ENCODE results near the gene HDAC9. TPM values are rescaled to one million over a fixed set of nuclear protein-coding genes. Genes with fewer than 3 reads are reported as not detected.
A peak's percentile ranks its signal among the peaks of the same experiment; 100 is the strongest.

Gene HDAC9
- total RNA-seq, 1 experiment from 2014 or later: 7.7 TPM

DNA sequence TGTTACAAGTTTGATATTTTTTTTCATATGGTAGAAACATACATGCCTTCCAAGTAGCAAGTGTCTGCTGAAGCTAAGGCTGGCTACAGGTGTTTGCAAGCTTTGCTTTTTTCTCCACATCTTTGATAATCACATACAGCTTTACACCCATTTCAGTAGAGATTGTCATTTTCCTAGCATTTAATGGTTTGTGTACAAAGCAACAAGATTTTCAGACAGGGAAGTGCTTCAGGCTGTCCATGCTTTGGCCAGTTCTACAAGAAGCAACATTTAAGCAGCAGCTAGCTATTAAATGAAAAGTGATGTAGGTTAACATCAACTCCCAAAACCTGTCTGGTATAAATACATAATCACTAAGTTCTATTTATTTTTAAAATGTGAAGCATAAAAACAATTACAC, 2.3 kb downstream of the HDAC9 start:
- Histone ChIP-seq H2AK5ac (ENCODE audit: insufficient read length, low read length) (no peak overlapping the region), H2BK12ac (ENCODE audit: insufficient read length, low read depth, low read length) (no peak overlapping the region), H3K56ac (ENCODE audit: insufficient read length, low read depth, low read length) (no peak overlapping the region), H3K79me2 (ENCODE audit: insufficient read depth, low read length) (no peaks in the 10 kb centered on the region), H4K91ac (ENCODE audit: insufficient read length, low read depth, low read length) (no peak overlapping the region), H4K5ac (ENCODE audit: insufficient read length, low read depth, low read length) (no peak overlapping the region), H3K23me2 (ENCODE audit: insufficient read length, low read depth, low read length, poor library complexity, severe bottlenecking) (peaks cover 8% of the 10 kb centered on the region), H3K14ac (ENCODE audit: insufficient read depth, low read length) (no peak overlapping the region), H4K8ac (replicated peaks; ENCODE audit: insufficient read length, low read depth, low read length) (no peak overlapping the region), H3K4me2 (ENCODE audit: insufficient read depth, insufficient read length, low read length) (no peak overlapping the region), H2BK120ac (ENCODE audit: low read depth, low read length, poor library complexity, severe bottlenecking) (no peak overlapping the region), H3K79me1 (ENCODE audit: insufficient read depth, low read depth, low read length, poor library complexity, severe bottlenecking) (no peaks in the 10 kb centered on the region), H3K23ac (ENCODE audit: insufficient read length, low read depth, low read length) (no peak overlapping the region), H2BK5ac (ENCODE audit: insufficient read length, low read length) (no peak overlapping the region), H2BK20ac (ENCODE audit: low read depth, low read length, poor library complexity, severe bottlenecking) (no peak overlapping the region), H3K9ac (ENCODE audit: extremely low read depth, insufficient read length, low read length) (no peak overlapping the region), H3K18ac (ENCODE audit: insufficient read length, low read depth, low read length) (no peak overlapping the region), H3K4me1 (ENCODE audit: insufficient read depth, low read length) (no peaks in the 10 kb centered on the region), H3K4ac (ENCODE audit: low read depth, low read length) (no peak overlapping the region), H3K9me3 (ENCODE audit: control insufficient read depth, low read depth, low read length) (no peaks in the 10 kb centered on the region), H3K27ac (ENCODE audit: insufficient read length, low read depth, low read length) (no peak overlapping the region), H3T11ph (ENCODE audit: low read length) (no peak overlapping the region), H2BK15ac (ENCODE audit: low read depth, low read length) (no peak overlapping the region), H3K27me3 (ENCODE audit: insufficient read depth, low read length) (no peaks in the 10 kb centered on the region), H4K20me1 (ENCODE audit: control insufficient read depth, insufficient read depth, insufficient read length) (no peaks in the 10 kb centered on the region), H2AFZ (ENCODE audit: low read length) (no peak overlapping the region)
- Mint-ChIP-seq H3K9me3 (no peaks in the 10 kb centered on the region), H3K4me1 (peaks cover 48 to 55% of the 10 kb centered on the region in 2 experiments), H3K27ac (no peak overlapping the region), H3K27me3 (ENCODE audit: low read depth) (no peaks in the 10 kb centered on the region), H3K4me3 (peak overlapping the region in 1 of 2 experiments; percentile 30; a peak in 1 of 5 replicates), H3K36me3 (ENCODE audit: insufficient read depth in 1 of 3, low read depth in 3 of 3) (no peaks in the 10 kb centered on the region)
- no peak for TF ChIP-seq CTCF (conservative IDR thresholded peaks at IDR 0.05)
- DNase-seq: no peak

Measured in H9 (cell line).